Common myeloid progenitor, CD34-positive (primary cell): ENCODE measurements around the gene SNED1.
"Not testable (repeated sequence)": the region's sequence is repeated elsewhere in the genome, so short reads cannot be mapped to it uniquely, and the experiment has no call there.

ENCODE experiments used
- CTCF ChIA-PET: fragments of 350-600 bp; sonication (Branson Sonifier 250); formaldehyde crosslinking; loops from one replicate; lab custom pipeline; 2021; ENCODE audit warnings: antibody characterized with exemption; lab: Charles Lee
- POLR2A ChIA-PET: fragments of 350-600 bp; sonication (Branson Sonifier 250); formaldehyde crosslinking; loops from one replicate; lab custom pipeline; 2021; ENCODE audit warnings: antibody characterized with exemption; lab: Charles Lee
- DNase-seq, 3 donors: peaks; one replicate each; pipeline versions ENCODE4 v3.0.0 to v3.0.0-alpha.2; 2013
- H3K27ac ChIP-seq, 2 experiments: 1 replicate in 1 of 2; 2 replicates in 1 of 2; pipeline ENCODE4 v1.7.0; 2013; ENCODE audit warnings: inconsistent platforms in 2 of 2, low read length in 2 of 2, mild to moderate bottlenecking in 2 of 2, low read depth in 1 of 2, moderate library complexity in 1 of 2; ENCODE audit not compliant: severe bottlenecking in 2 of 2, insufficient read depth in 1 of 2, poor library complexity in 1 of 2
- H3K27me3 ChIP-seq, 5 experiments: replicated peaks in 2 of 5; 1 replicate in 3 of 5; 2 replicates in 2 of 5; pipeline versions ENCODE4 v1.6.1 to v1.7.0; 2013; ENCODE audit warnings: low read length in 4 of 5, mild to moderate bottlenecking in 2 of 5, moderate library complexity in 2 of 5, inconsistent platforms in 1 of 5; ENCODE audit not compliant: insufficient read depth in 5 of 5, control insufficient read depth in 4 of 5
- H3K36me3 ChIP-seq, 4 experiments: 1 replicate in 2 of 4; 2 replicates in 2 of 4; pipeline versions ENCODE4 v1.6.1 to v1.7.0; 2013; ENCODE audit warnings: low read length in 3 of 4, control low read depth in 1 of 4, mild to moderate bottlenecking in 1 of 4; ENCODE audit not compliant: control insufficient read depth in 4 of 4, insufficient read depth in 4 of 4
- H3K4me1 ChIP-seq, 4 experiments: 1 replicate in 3 of 4; 2 replicates in 1 of 4; pipeline versions ENCODE4 v1.6.1 to v1.7.1; 2013; ENCODE audit warnings: low read length in 3 of 4, mild to moderate bottlenecking in 3 of 4, control low read depth in 1 of 4, inconsistent platforms in 1 of 4, moderate library complexity in 1 of 4; ENCODE audit not compliant: control insufficient read depth in 4 of 4, insufficient read depth in 4 of 4; ENCODE audit errors: control extremely low read depth in 1 of 4
- H3K4me3 ChIP-seq, 7 experiments: 1 replicate in 4 of 7; 2 replicates in 3 of 7; pipeline versions ENCODE4 v1.5.1 to v1.7.0; 2013; ENCODE audit warnings: mild to moderate bottlenecking in 7 of 7, low read length in 6 of 7, moderate library complexity in 6 of 7, inconsistent platforms in 2 of 7, low read depth in 2 of 7, control low read depth in 1 of 7; ENCODE audit not compliant: insufficient read depth in 4 of 7, control insufficient read depth in 1 of 7; ENCODE audit errors: extremely low read depth in 1 of 7
- H3K9me3 ChIP-seq, 5 experiments: 1 replicate in 4 of 5; 2 replicates in 1 of 5; pipeline versions ENCODE4 v1.6.1 to v1.7.1; 2013; ENCODE audit warnings: low read length in 4 of 5, mild to moderate bottlenecking in 2 of 5, inconsistent platforms in 1 of 5, low read depth in 1 of 5, moderate library complexity in 1 of 5; ENCODE audit not compliant: control insufficient read depth in 4 of 5, insufficient read depth in 2 of 5; ENCODE audit errors: control extremely low read depth in 1 of 5
- WGBS: methylation state at CpG from one replicate; pipeline ENCODE4 v1.1.5; 2013; ENCODE audit not compliant: insufficient coverage; 5-methylcytosine and 5-hydroxymethylcytosine counted together

SNED1 gene

DNA sequence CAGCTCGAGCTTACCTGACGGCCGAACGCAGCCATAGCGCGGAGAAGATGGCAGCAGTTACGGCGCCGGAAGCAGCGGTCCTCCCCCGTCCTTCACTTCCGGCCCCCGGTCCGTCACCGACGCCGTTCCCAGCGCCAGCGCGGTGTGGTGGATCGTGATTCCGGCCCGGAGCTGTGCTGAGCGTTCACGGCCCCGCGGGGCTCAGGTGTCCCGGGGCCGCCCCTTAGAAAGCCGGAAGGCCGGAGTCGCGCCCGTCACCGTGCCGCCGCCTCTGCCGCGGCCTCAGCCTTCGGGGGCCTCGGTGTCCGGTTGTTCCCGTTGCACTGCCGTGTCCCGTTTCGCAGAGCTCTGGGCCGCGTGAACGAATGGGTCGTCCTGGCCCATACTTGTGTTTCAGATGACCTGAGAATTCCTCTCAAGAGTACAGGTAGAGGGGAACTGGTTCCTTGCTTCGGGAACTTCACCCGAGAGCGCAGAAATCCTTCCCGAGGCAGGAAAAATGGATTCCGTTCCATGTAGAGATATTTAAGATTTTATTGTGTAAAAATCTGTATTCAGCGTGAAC lies 103.9 kb downstream of the SNED1 start, which contains the start of gene MTERF4:
TSS of gene MTERF4 (minus strand) at position 49 of the 565 bp plus-strand sequence. CDS start at position 35, 14 bp downstream.
- H3K27ac ChIP-seq = peak within 1 kb of the TSS; percentile 82 to 94
- H3K4me1 ChIP-seq = peaks cover 6 to 22% (median 18%) of the 10 kb centered on the region in 4 experiments
- POLR2A ChIA-PET = interaction anchor here (0.8 kb wide), 1 partner anchor 46 kb away, joined by 3 read pairs; no protein-coding TSS in a partner anchor
- peak; percentile 84 to 90 (median 85) for DNase-seq
- CTCF ChIA-PET = interaction anchor here (0.6 to 2.2 kb wide), 3 partner anchors 9 to 249 kb away, joined by 3 to 8 read pairs (median 5); partner anchors contain the start of gene PPP1R7
- H3K36me3 ChIP-seq = peaks cover 4 to 40% (median 18%) of the 10 kb centered on the region in 4 experiments
- H3K4me3 ChIP-seq = peak within 1 kb of the TSS; percentile 77 to 99 (median 98)
- no peaks in the 10 kb centered on the region for H3K27me3 ChIP-seq
- under 1% methylated on average over 46 of the region's 56 CpGs for WGBS
- no peaks in the 10 kb centered on the region for H3K9me3 ChIP-seq

DNA sequence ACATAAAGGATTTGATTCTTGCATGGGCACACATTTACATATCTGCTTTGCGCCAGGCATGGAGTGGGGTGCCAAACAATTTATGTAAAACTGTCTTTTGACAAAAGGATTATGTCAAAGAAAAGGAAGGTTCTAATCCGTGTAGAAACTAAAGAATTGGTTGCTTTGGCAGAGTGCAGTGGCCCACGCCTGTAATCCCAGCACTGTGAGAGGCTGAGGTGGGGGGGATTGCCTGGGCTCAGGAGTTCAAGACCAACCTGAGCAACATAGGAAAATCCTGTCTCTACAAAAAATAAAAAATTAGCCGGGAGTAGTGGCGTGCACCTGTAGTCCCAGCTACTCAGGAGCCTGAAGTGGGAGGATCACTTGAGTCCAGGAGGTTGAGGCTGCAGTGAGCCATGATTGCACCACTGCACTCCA lies 104.8 kb downstream of the SNED1 start:
- Histone ChIP-seq H3K9me3 (no peaks in the 10 kb centered on the region), H3K36me3 (peaks cover 4 to 39% (median 19%) of the 10 kb centered on the region in 4 experiments), H3K4me1 (peaks cover 6 to 22% (median 18%) of the 10 kb centered on the region in 4 experiments), H3K27me3 (no peaks in the 10 kb centered on the region), H3K4me3 (peak overlapping the region in 6 of 7 experiments; percentile 77 to 99 (median 97)), H3K27ac (peak overlapping the region in 1 of 2 experiments; percentile 94)
- ChIA-PET CTCF (interaction anchor here (1.1 to 2.2 kb wide), 2 partner anchors 11 to 48 kb away, joined by 3 to 5 read pairs; partner anchors contain the start of gene PPP1R7), POLR2A (no interaction called here)
- WGBS = 67% methylated on average over 3 of the region's 5 CpGs
- no peak for DNase-seq

DNA sequence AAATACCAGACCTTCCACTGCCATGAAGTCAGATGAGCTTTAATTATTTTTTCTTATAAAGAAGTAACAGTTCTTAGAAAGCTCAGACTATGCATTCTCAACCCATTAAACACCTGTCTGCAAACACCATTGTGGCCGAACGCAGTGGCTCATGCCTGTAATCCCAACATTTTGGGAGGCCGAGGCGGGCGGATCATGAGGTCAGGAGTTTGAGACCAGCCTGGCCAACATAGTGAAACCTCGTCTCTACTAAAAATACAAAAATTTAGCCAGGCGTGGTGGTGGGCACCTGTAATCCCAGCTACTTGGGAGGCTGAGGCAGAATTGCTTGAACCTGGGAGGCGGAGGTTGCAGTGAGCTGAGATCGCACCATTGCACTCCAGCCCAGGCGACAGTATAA lies 106.2 kb downstream of the SNED1 start:
- H3K27ac ChIP-seq, H3K4me3 ChIP-seq, H3K27me3 ChIP-seq, H3K9me3 ChIP-seq, DNase-seq: not testable (repeated sequence)
- WGBS = 100% methylated on average over 8 of the region's 10 CpGs
- ChIA-PET POLR2A (interaction anchor here (0.6 kb wide), 1 partner anchor 8 kb away, joined by 7 read pairs; no protein-coding TSS in a partner anchor), CTCF (interaction anchor here (2.2 kb wide), 1 partner anchor 46 kb away, joined by 5 read pairs; the partner anchor contains the start of gene PPP1R7)
- Histone ChIP-seq H3K4me1 (peaks cover 6 to 22% (median 18%) of the 10 kb centered on the region in 4 experiments), H3K36me3 (peaks cover 2 to 34% (median 11%) of the 10 kb centered on the region in 4 experiments)

DNA sequence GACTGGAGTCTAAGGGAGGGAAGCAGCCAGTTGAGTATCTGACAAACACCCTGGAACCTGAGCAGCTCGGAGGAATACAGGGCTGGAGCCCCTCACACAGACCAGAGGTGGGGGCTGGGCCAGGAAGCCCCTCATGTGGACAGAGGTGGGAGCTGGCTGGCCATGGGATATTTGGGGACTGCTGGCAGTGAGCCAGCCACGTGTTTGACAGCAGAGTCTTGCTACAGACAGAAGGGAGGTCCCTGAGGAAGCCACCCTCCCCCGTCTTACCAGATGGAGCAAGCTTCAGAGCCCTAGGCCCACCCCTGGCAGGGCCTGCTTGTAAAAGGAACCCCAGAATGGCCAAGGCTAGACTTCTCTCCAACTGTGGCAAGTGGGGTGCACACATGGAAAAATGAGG lies 107.2 kb downstream of the SNED1 start:
- H3K36me3 ChIP-seq = peaks cover 2 to 34% (median 9%) of the 10 kb centered on the region in 4 experiments
- H3K4me1 ChIP-seq = peaks cover 6 to 22% (median 18%) of the 10 kb centered on the region in 4 experiments
- H3K27ac ChIP-seq = no peak overlapping the region
- WGBS = 85% methylated on average over 3 of the region's 3 CpGs
- ChIA-PET POLR2A (no interaction called here), CTCF (no interaction called here)
- no peaks in the 10 kb centered on the region for H3K27me3 ChIP-seq
- H3K4me3 ChIP-seq = no peak overlapping the region
- no peaks in the 10 kb centered on the region for H3K9me3 ChIP-seq
- no peak for DNase-seq

DNA sequence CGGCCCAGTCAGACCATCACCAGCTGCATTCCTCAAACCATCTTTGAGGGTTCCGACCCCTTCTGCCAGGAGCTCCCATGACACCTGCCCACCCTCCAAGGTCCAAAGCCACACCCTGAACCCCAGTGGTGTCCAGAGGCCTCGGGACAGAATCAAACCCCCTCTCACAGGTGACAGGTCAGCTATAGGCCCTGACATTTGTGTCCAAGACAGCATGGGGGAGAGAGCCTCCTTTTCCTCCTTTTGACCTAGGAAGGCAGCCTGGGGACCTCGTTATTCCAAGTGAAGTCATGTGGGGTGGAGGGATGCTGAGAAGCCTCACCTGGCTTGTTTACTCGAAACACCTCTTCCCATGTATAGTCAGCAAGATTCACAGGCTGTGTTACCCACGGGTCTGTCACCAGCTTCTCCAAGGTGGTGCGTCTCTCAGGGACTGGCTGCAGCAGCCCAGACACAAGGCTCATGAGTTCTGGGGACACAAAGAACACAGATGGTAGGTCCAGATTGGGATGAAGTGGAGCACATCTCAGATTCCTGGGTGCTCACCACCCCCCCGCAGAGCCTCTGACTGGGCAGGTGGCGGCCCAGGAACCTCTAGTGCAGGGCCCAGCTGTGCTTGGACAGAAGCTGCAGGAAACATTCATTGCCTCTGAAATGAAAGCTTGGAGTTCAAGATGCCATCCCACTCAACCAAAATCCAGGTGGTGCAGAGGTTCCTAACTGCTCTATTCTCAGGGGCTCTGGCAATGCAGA lies 108.8 kb downstream of the SNED1 start:
- CTCF ChIA-PET = interaction anchor here (1.5 kb wide), 1 partner anchor 13 kb away, joined by 3 read pairs; no protein-coding TSS in a partner anchor
- Histone ChIP-seq H3K9me3 (no peaks in the 10 kb centered on the region), H3K27ac (no peak overlapping the region), H3K27me3 (no peaks in the 10 kb centered on the region), H3K36me3 (peaks cover 2 to 38% (median 11%) of the 10 kb centered on the region in 4 experiments), H3K4me1 (peaks cover 4 to 12% (median 9%) of the 10 kb centered on the region in 4 experiments), H3K4me3 (no peak overlapping the region)
- DNase-seq = no peak
- POLR2A ChIA-PET = no interaction called here
- 93% methylated on average over 7 of the region's 9 CpGs for WGBS

DNA sequence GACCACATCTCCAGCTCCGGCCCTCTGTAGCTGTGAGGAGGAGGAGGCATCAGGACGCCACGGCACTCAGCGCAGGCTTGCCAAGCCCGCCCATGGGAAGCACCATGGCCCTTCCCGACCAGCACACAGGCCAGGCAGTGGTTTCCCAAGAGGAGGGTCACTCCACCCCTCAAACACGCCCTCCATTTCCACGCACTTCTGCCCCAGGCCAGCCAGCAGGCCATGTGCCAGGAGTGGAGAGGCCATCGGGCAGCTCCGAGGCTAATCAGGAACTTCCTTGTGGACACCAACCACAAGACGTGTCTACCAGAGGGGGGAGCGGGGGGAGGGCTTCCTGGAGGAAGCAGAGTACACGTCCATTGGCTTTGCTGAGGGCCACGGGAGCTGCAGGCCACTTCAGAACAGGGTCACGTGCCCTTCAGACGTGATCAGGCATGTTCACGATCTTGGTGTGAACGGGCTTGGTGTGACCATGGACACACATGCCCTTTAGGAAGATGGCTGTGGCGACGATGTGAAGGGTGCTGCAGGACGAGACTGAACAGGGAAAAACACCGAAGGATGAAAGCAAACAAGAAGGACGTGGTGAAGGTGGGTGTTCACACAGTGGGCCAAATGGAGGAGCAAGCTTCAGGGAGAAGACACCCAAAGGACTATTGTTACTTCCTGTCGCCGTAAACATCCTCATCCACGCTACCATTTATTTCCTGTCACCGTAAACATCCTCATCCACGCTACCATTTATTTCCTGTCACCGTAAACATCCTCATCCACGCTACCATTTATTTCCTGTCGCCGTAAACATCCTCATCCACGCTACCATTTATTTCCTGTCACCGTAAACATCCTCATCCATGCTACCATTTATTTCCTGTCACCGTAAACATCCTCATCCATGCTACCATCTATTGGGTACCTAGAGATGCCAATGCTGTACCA lies 110.1 kb downstream of the SNED1 start:
- WGBS = 91% methylated on average over 21 of the region's 35 CpGs
- Histone ChIP-seq H3K9me3 (no peaks in the 10 kb centered on the region), H3K36me3 (peaks cover 2 to 39% (median 15%) of the 10 kb centered on the region in 4 experiments), H3K27me3 (no peaks in the 10 kb centered on the region), H3K4me1 (peaks cover 0 to 5% (median 1%) of the 10 kb centered on the region in 4 experiments), H3K27ac (no peak overlapping the region), H3K4me3 (no peak overlapping the region)
- ChIA-PET CTCF (interaction anchor here (0.8 to 1.5 kb wide), 2 partner anchors 12 to 35 kb away, joined by 3 read pairs; no protein-coding TSS in a partner anchor), POLR2A (no interaction called here)
- no peak for DNase-seq
